EL (cell line): ENCODE results near the gene DMRTA1.
A peak's percentile ranks its signal among the peaks of the same experiment; 100 is the strongest.
"Not testable (repeated sequence)": the region's sequence is repeated elsewhere in the genome, so short reads cannot be mapped to it uniquely, and the experiment has no call there.

Experiments used
- DNase-seq: peaks from one replicate; pipeline ENCODE4 v3.0.0-alpha.2; 2016

The DMRTA1 gene

GRCh38 chr9:22446589-22446949, at the start of gene DMRTA1:
DMRTA1 (plus strand) TSS chr9:22446824; CDS start chr9:22447066, 242 bp downstream.
- peak; percentile 71 for DNase-seq

GRCh38 chr9:22401671-22402070, 45.0 kb upstream of the DMRTA1 start:
- DNase-seq: peak; percentile 3

GRCh38 chr9:22405869-22406659, 40.6 kb upstream of the DMRTA1 start:
- DNase-seq: no peak

GRCh38 chr9:22413884-22414283, 32.7 kb upstream of the DMRTA1 start:
- peak; percentile 51 for DNase-seq

GRCh38 chr9:22415941-22416691, 30.5 kb upstream of the DMRTA1 start:
- DNase-seq: peak; percentile 18

GRCh38 chr9:22416692-22417060, 29.9 kb upstream of the DMRTA1 start:
- DNase-seq: peak; percentile 60

- no peak for DNase-seq
Measured at GRCh38 chr9:22423566-22423965, 23.1 kb upstream of the DMRTA1 start.

- DNase-seq: no peak
Measured at GRCh38 chr9:22424616-22425015, 22.0 kb upstream of the DMRTA1 start.

- no peak for DNase-seq
Measured at GRCh38 chr9:22425551-22425950, 21.1 kb upstream of the DMRTA1 start.

GRCh38 chr9:22427226-22427880, 19.3 kb upstream of the DMRTA1 start:
- DNase-seq: no peak

- no peak for DNase-seq
Measured at GRCh38 chr9:22433691-22434090, 12.9 kb upstream of the DMRTA1 start.

- not testable (repeated sequence) for DNase-seq
Measured at GRCh38 chr9:22435252-22435651, 11.4 kb upstream of the DMRTA1 start.

- DNase-seq: not testable (repeated sequence)
Measured at GRCh38 chr9:22437461-22438067, 9.1 kb upstream of the DMRTA1 start.

- no peak for DNase-seq
Measured at GRCh38 chr9:22440841-22441240, 5.8 kb upstream of the DMRTA1 start.

GRCh38 chr9:22446950-22447617, 460 bp downstream of the DMRTA1 start:
- peak; percentile 60 for DNase-seq

- no peak for DNase-seq
Measured at GRCh38 chr9:22447618-22448305, 1.1 kb downstream of the DMRTA1 start.

- DNase-seq: no peak
Measured at GRCh38 chr9:22449719-22450118, 3.1 kb downstream of the DMRTA1 start.

GRCh38 chr9:22452415-22453010, 5.9 kb downstream of the DMRTA1 start:
- peak; percentile 43 for DNase-seq

GRCh38 chr9:22454016-22454415, 7.4 kb downstream of the DMRTA1 start:
- DNase-seq: peak; percentile 8

- no peak for DNase-seq
Measured at GRCh38 chr9:22455181-22455580, 8.6 kb downstream of the DMRTA1 start.

GRCh38 chr9:22457448-22457847, 10.8 kb downstream of the DMRTA1 start:
- no peak for DNase-seq

- no peak for DNase-seq
Measured at GRCh38 chr9:22463205-22463604, 16.6 kb downstream of the DMRTA1 start.
